Measurements from ENCODE around the gene RBM4.

DNA sequence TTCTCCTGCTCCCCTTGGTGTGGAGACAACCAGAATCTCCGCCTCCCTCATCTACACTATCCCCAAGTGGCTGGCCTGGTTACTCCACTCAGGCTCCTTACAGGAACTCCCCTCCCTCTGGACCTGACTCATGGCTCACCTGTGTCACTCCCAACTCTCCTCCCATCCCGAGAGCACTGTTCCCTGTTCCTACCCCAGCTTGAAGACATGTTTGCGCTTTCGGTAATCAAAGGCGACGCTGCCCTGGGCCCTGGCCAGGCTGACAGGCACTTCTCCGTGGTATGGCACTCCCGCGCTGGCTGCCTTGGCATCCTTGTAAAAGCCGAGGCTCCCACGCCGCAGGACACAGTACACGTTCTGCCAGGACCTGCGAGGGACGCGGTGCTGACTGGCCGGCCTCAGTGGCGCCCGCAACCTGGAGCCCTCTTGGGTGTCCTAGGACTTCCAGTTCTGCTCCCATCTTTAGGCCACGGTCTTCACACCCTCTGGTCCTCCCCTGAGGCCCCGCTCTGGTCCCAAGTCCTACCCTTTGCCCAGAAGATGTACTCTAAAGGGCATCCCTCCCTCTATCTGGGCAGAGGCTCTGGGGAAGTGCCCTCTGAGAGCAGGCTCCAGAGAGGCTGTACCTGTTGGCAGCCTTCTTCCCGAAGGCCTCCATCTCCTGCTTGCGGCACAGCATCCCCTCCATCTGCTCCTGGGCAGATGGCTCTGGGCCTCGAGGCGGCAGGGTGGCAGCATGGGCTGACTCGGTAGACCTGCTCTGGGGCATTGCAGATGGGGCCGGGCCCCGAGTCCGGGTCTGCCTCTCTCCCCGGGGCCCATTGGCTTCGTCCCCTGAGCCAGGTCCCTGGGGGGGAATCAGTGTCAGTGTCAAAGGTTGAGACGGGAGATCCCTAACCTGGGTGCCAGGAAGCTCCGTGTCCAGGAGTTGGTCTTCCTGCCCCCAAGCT lies 48.6 kb downstream of the RBM4 start:
- TF ChIP-seq, protein P1, sequence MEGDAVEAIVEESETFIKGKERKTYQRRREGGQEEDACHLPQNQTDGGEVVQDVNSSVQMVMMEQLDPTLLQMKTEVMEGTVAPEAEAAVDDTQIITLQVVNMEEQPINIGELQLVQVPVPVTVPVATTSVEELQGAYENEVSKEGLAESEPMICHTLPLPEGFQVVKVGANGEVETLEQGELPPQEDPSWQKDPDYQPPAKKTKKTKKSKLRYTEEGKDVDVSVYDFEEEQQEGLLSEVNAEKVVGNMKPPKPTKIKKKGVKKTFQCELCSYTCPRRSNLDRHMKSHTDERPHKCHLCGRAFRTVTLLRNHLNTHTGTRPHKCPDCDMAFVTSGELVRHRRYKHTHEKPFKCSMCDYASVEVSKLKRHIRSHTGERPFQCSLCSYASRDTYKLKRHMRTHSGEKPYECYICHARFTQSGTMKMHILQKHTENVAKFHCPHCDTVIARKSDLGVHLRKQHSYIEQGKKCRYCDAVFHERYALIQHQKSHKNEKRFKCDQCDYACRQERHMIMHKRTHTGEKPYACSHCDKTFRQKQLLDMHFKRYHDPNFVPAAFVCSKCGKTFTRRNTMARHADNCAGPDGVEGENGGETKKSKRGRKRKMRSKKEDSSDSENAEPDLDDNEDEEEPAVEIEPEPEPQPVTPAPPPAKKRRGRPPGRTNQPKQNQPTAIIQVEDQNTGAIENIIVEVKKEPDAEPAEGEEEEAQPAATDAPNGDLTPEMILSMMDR (IDR thresholded peaks at IDR 0.05), result no peak
- TF ChIP-seq POLR2A (IDR thresholded peaks at IDR 0.05), result no peak

All from transverse colon (tissue), 3 donors.